OCI-LY7 (cell line): ENCODE results near the gene TPST1. TPM values are rescaled to one million over a fixed set of nuclear protein-coding genes. Genes with fewer than 3 reads are reported as not detected.

ENCODE experiments used
- BruUV-seq: library from RNA; stranded (reverse); fragments of 400-500 nt; replicated peaks from 2 replicates; lab custom pipeline; 2021; lab: Mats Ljungman, UMichigan
- CTCF ChIA-PET: fragments of 300-600 bp; sonication (Branson Sonifier 250); formaldehyde crosslinking; loops from one replicate; lab custom pipeline; 2022; ENCODE audit warnings: antibody characterized with exemption; ENCODE audit not compliant: unreplicated experiment; lab: Charles Lee
- POLR2A ChIA-PET: fragments of 300-600 bp; sonication (Branson Sonifier 250); formaldehyde crosslinking; loops from one replicate; lab custom pipeline; 2022; ENCODE audit warnings: antibody characterized with exemption; lab: Charles Lee
- DNase-seq: peaks from one replicate; pipeline ENCODE4 v3.0.0-alpha.2; 2015; ENCODE audit warnings: low spot score
- H2AFZ ChIP-seq: fragments of 200-600 bp; sonication (generic), shearing (Covaris generic); 2 replicates; pipeline ENCODE4 v1.6.1; 2014; ENCODE audit warnings: mild to moderate bottlenecking, antibody characterized with exemption, low read length, moderate library complexity
- H3K27ac ChIP-seq: fragments of 200-600 bp; sonication (generic); 2 replicates; pipeline ENCODE4 v1.5.1; 2014; ENCODE audit warnings: mixed run types, low read depth, mild to moderate bottlenecking, moderate library complexity, low read length, inconsistent platforms; ENCODE audit not compliant: poor library complexity, severe bottlenecking
- H3K36me3 ChIP-seq: fragments of 200-600 bp; sonication (generic); 2 replicates; pipeline ENCODE4 v1.6.1; 2014; ENCODE audit warnings: mild to moderate bottlenecking, antibody characterized with exemption, low read length, moderate library complexity, mixed read lengths; ENCODE audit not compliant: insufficient read depth
- H3K4me1 ChIP-seq: fragments of 200-600 bp; sonication (generic); 2 replicates; pipeline ENCODE4 v1.5.1; 2014; ENCODE audit warnings: mild to moderate bottlenecking, low read length; ENCODE audit not compliant: insufficient read depth, poor library complexity, severe bottlenecking
- H3K4me2 ChIP-seq: fragments of 200-600 bp; sonication (generic); 2 replicates; pipeline ENCODE4 v1.6.1; 2014; ENCODE audit warnings: mild to moderate bottlenecking, low read length
- H3K4me3 ChIP-seq: fragments of 200-600 bp; sonication (generic); 2 replicates; pipeline ENCODE4 v1.5.1; 2014; ENCODE audit warnings: mild to moderate bottlenecking, low read depth, low read length; ENCODE audit not compliant: poor library complexity, severe bottlenecking
- H3K79me2 ChIP-seq: fragments of 200-600 bp; sonication (generic); 2 replicates; pipeline ENCODE4 v1.6.1; 2016; ENCODE audit warnings: low read depth, mild to moderate bottlenecking, low read length, moderate library complexity, mixed read lengths; ENCODE audit not compliant: insufficient read depth
- H3K9me2 ChIP-seq: fragments of 200-600 bp; sonication (generic); 2 replicates; pipeline ENCODE4 v1.6.1; 2016; ENCODE audit warnings: mild to moderate bottlenecking, low read length, mixed read lengths; ENCODE audit not compliant: insufficient read depth
- H3K9me3 ChIP-seq: fragments of 200-600 bp; sonication (generic); 2 replicates; pipeline ENCODE4 v1.6.1; 2014; ENCODE audit warnings: mild to moderate bottlenecking, mixed run types, low read length, mixed read lengths
- H4K20me1 ChIP-seq: fragments of 200-600 bp; sonication (generic); 2 replicates; pipeline ENCODE4 v1.6.1; 2014; ENCODE audit warnings: mild to moderate bottlenecking, antibody characterized with exemption, low read length, moderate library complexity, mixed read lengths; ENCODE audit not compliant: insufficient read depth
- EZH2phosphoT487 ChIP-seq: fragments of 200-600 bp; sonication (generic); IDR thresholded peaks from 2 replicates; pipeline ENCODE4 v1.6.1; 2018; ENCODE audit warnings: low read depth, borderline replicate concordance, mild to moderate bottlenecking, mixed run types, antibody characterized with exemption, low read length, moderate library complexity, mixed read lengths
- intact Hi-C: fragments of 100-400 bp; cut with micrococcal nuclease; formaldehyde crosslinking; loops from one replicate; pipeline ENCODE4 v1.10.0; 2022; ENCODE audit not compliant: unreplicated experiment
- total RNA-seq, 2 experiments: library from RNA; depleted of rRNA in 1 of 2; stranded (reverse); fragments of >200 nt in 1 of 2; shearing (Covaris generic) in 1 of 2; gene quantifications; 2 replicates each; pipeline ENCODE4 v1.2.3, GENCODE V29; 2014 to 2022
- TF ChIP-seq, protein P1 (sequence below): fragments of 200-600 bp; sonication (generic); conservative IDR thresholded peaks from 2 replicates; pipeline ENCODE4 v1.5.1; 2014; ENCODE audit warnings: mild to moderate bottlenecking, antibody characterized with exemption, low read length, moderate library complexity, mixed read lengths

TPST1 gene
- total RNA-seq, 2 experiments from 2014 or later: 3.5 to 6.6 TPM

GRCh38 chr7:66239467-66239856 is 34.3 kb downstream of the TPST1 start:
- no peaks in the 10 kb centered on the region for H3K4me1 ChIP-seq
- H3K9me2 ChIP-seq: no peaks in the 10 kb centered on the region
- no peak overlapping the region for H3K4me2 ChIP-seq
- H4K20me1 ChIP-seq: no peaks in the 10 kb centered on the region
- no peak overlapping the region for H3K27ac ChIP-seq
- ChIA-PET POLR2A (interaction anchor here (0.6 kb wide), 1 partner anchor 576 kb away, joined by 5 read pairs; no protein-coding TSS in a partner anchor), CTCF (no interaction called here)
- no peak for DNase-seq
- no peak overlapping the region for H3K4me3 ChIP-seq
- intact Hi-C loops: no loop called here
- TF ChIP-seq EZH2phosphoT487: no peak
- TF ChIP-seq, protein P1, sequence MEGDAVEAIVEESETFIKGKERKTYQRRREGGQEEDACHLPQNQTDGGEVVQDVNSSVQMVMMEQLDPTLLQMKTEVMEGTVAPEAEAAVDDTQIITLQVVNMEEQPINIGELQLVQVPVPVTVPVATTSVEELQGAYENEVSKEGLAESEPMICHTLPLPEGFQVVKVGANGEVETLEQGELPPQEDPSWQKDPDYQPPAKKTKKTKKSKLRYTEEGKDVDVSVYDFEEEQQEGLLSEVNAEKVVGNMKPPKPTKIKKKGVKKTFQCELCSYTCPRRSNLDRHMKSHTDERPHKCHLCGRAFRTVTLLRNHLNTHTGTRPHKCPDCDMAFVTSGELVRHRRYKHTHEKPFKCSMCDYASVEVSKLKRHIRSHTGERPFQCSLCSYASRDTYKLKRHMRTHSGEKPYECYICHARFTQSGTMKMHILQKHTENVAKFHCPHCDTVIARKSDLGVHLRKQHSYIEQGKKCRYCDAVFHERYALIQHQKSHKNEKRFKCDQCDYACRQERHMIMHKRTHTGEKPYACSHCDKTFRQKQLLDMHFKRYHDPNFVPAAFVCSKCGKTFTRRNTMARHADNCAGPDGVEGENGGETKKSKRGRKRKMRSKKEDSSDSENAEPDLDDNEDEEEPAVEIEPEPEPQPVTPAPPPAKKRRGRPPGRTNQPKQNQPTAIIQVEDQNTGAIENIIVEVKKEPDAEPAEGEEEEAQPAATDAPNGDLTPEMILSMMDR: no peak
- H2AFZ ChIP-seq: no peak overlapping the region
- H3K36me3 ChIP-seq: no peaks in the 10 kb centered on the region
- no TSS peak for BruUV-seq
- H3K79me2 ChIP-seq: no peaks in the 10 kb centered on the region
- H3K9me3 ChIP-seq: no peaks in the 10 kb centered on the region

GRCh38 chr7:66245008-66245407 is 39.9 kb downstream of the TPST1 start:
- intact Hi-C loops: no loop called here
- TF ChIP-seq EZH2phosphoT487: no peak
- TF ChIP-seq, protein P1: no peak
- POLR2A ChIA-PET: interaction anchor here (0.7 kb wide), 1 partner anchor 32 kb away, joined by 3 read pairs; no protein-coding TSS in a partner anchor

DNA sequence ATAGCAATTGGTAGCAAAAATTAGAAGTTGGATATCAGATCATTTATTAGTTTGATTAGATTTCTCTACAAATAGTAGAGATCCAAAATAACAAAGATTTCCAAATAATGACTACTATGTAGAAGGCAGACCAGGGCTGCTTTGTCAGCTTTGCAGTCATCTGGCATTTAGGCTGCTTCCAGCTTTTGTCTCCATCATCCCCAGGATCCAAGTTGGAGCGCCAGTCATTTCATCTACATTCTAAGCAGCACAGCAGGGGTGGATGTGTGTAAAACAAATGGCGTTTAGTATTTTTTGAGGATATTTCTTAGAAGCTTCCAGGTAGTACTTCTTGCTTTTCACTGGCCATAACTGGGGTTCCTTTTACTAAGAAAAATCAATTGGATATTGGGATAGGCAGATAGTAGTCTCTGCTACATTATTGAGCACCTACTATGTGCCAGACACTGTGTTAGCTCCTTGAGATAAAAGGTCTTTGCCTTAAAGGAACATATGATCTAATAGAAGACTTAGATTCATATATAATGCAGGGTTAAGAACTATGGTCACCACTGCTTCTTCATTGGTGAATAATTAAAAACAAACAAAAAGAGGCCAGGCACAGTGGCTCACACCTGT is 41.5 kb downstream of the TPST1 start:
- ChIA-PET POLR2A (interaction anchor here (0.5 to 0.7 kb wide), 4 partner anchors 14 to 850 kb away, joined by 3 to 4 read pairs (median 3); no protein-coding TSS in a partner anchor), CTCF (no interaction called here)
- Histone ChIP-seq H3K36me3 (no peaks in the 10 kb centered on the region), H3K79me2 (no peaks in the 10 kb centered on the region), H3K4me1 (no peaks in the 10 kb centered on the region), H3K4me3 (no peak overlapping the region), H3K9me2 (no peaks in the 10 kb centered on the region), H3K27ac (no peak overlapping the region), H3K4me2 (no peak overlapping the region), H3K9me3 (no peaks in the 10 kb centered on the region), H2AFZ (no peak overlapping the region), H4K20me1 (no peaks in the 10 kb centered on the region)
- BruUV-seq: no TSS peak
- intact Hi-C loops: no loop called here
- DNase-seq: no peak
- TF ChIP-seq, protein P1: no peak
- no peak for TF ChIP-seq EZH2phosphoT487

More at GRCh38 chr7:66245008-66245407, 39.9 kb downstream of the TPST1 start:
- H3K9me3 ChIP-seq: no peaks in the 10 kb centered on the region
- no peaks in the 10 kb centered on the region for H3K4me1 ChIP-seq
- no peaks in the 10 kb centered on the region for H3K79me2 ChIP-seq
- H4K20me1 ChIP-seq: no peaks in the 10 kb centered on the region
- CTCF ChIA-PET: no interaction called here
- H3K36me3 ChIP-seq: no peaks in the 10 kb centered on the region
- BruUV-seq: no TSS peak
- no peak overlapping the region for H3K4me2 ChIP-seq
- no peaks in the 10 kb centered on the region for H3K9me2 ChIP-seq
- DNase-seq: no peak
- no peak overlapping the region for H3K4me3 ChIP-seq
- H2AFZ ChIP-seq: no peak overlapping the region
- H3K27ac ChIP-seq: no peak overlapping the region
